GM19023 (cell line): ENCODE data around the gene COPS2.

ENCODE experiments used
- ATAC-seq: cut with Tn5 transposase; IDR thresholded peaks from one replicate; pipeline ENCODE4 v1.9.1; 2021; ENCODE audit warnings: mild to moderate bottlenecking, moderate library complexity; ENCODE audit not compliant: unreplicated experiment

Gene COPS2

GRCh38 chr15:49163678-49164077 is 8.3 kb upstream of the COPS2 start:
- no peak for ATAC-seq

- ATAC-seq, result no peak
These were observed 632 bp upstream of the COPS2 start for GRCh38 chr15:49155834-49156627.

GRCh38 chr15:49154799-49155109 is 645 bp downstream of the COPS2 start:
- ATAC-seq, result peak; percentile 4

GRCh38 chr15:49154359-49154758 is 1.0 kb downstream of the COPS2 start:
- no peak for ATAC-seq

- ATAC-seq, result no peak
These were observed 2.7 kb downstream of the COPS2 start for GRCh38 chr15:49152552-49153312.

GRCh38 chr15:49151831-49152230 is 3.6 kb downstream of the COPS2 start:
- ATAC-seq, result no peak

GRCh38 chr15:49148727-49149126 is 6.7 kb downstream of the COPS2 start:
- no peak for ATAC-seq

GRCh38 chr15:49148298-49148697 is 7.1 kb downstream of the COPS2 start:
- ATAC-seq, result no peak

GRCh38 chr15:49145651-49146609 is 9.5 kb downstream of the COPS2 start:
- ATAC-seq, result no peak

- no peak for ATAC-seq
These were observed 17.5 kb downstream of the COPS2 start for GRCh38 chr15:49137861-49138260.

GRCh38 chr15:49135911-49136310 is 19.5 kb downstream of the COPS2 start:
- no peak for ATAC-seq

- no peak for ATAC-seq
These were observed 20.0 kb downstream of the COPS2 start for GRCh38 chr15:49135342-49135857.

- no peak for ATAC-seq
These were observed 20.6 kb downstream of the COPS2 start for GRCh38 chr15:49134683-49135341.

GRCh38 chr15:49131403-49131802 is 24.0 kb downstream of the COPS2 start:
- no peak for ATAC-seq

- ATAC-seq, result no peak
These were observed 31.0 kb downstream of the COPS2 start for GRCh38 chr15:49124371-49124770.

- no peak for ATAC-seq
These were observed 32.8 kb downstream of the COPS2 start for GRCh38 chr15:49122541-49123062.

- ATAC-seq, result no peak
These were observed 33.5 kb downstream of the COPS2 start for GRCh38 chr15:49121901-49122300.

GRCh38 chr15:49120832-49121231 is 34.6 kb downstream of the COPS2 start:
- ATAC-seq, result no peak

- ATAC-seq, result no peak
These were observed 39.1 kb downstream of the COPS2 start for GRCh38 chr15:49116108-49116857.

- no peak for ATAC-seq
These were observed 40.3 kb downstream of the COPS2 start for GRCh38 chr15:49115062-49115461.
